NB4 (cell line): ENCODE data around the gene IBA57.

Experiments used
- POLR2A ChIP-seq: IDR thresholded peaks from 2 replicates; pipeline ENCODE4 v1.6.1; 2011; ENCODE audit warnings: mild to moderate bottlenecking; ENCODE audit not compliant: insufficient read length; ENCODE audit errors: extremely low read depth
- TF ChIP-seq, protein P1 (sequence below): IDR thresholded peaks from one replicate; pipeline ENCODE4 v1.5.1; 2012; ENCODE audit warnings: low read depth, low read length

DNA sequence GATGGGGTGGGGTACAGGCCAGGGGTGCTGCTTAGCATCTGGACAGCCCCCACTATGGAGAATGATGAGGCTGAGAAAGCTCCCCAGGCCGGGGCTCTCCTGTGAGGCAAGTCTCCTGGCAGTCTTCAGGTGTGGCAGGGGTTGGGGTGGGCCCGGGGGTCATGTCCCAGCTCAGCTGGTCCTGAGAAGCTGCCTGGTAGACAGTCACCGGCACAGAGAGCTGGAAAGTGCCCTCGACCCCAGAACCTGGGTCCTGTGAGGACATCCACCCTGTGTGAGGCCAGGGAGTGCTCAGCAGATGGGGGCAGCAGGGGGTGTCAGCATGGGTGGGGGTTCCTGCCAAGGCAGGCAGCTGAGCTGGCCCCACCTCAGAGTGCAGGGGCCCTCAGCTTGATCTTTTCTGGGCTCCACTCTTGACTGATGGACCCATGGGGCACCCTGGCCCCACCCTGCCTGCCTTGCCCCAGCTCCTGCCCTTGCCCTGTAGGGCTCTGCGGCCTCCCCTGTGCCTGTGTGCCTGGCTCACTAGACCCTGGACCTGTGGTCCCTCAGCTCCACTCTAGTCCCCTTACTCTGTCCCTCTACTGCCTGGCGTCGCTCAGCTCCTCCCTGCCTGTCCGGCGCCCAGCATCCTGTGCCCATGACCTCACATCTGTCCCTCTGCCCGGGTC is 5.8 kb downstream of the IBA57 start:
- no peak for TF ChIP-seq POLR2A
- TF ChIP-seq, protein P1, sequence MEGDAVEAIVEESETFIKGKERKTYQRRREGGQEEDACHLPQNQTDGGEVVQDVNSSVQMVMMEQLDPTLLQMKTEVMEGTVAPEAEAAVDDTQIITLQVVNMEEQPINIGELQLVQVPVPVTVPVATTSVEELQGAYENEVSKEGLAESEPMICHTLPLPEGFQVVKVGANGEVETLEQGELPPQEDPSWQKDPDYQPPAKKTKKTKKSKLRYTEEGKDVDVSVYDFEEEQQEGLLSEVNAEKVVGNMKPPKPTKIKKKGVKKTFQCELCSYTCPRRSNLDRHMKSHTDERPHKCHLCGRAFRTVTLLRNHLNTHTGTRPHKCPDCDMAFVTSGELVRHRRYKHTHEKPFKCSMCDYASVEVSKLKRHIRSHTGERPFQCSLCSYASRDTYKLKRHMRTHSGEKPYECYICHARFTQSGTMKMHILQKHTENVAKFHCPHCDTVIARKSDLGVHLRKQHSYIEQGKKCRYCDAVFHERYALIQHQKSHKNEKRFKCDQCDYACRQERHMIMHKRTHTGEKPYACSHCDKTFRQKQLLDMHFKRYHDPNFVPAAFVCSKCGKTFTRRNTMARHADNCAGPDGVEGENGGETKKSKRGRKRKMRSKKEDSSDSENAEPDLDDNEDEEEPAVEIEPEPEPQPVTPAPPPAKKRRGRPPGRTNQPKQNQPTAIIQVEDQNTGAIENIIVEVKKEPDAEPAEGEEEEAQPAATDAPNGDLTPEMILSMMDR: no peak
